BLaER1 treated with 17β-estradiol and CSF1 and Interleukin-3, amounts not matched to agents 10 nM and 100 nM (cell line): Measurements from ENCODE around the gene CYP51A1.
"Not testable (repeated sequence)": the region's sequence is repeated elsewhere in the genome, so short reads cannot be mapped to it uniquely, and the experiment has no call there.

Experiments used
- H3K27ac ChIP-seq, 11 experiments: shearing (Covaris generic); formaldehyde crosslinking; 2 replicates each; pipeline ENCODE4 v1.8.1; 2022
- H3K27me3 ChIP-seq, 11 experiments: shearing (Covaris generic); formaldehyde crosslinking; 2 replicates each; pipeline ENCODE4 v1.8.1; 2022
- H3K36me3 ChIP-seq, 11 experiments: shearing (Covaris generic); formaldehyde crosslinking; 2 replicates each; pipeline ENCODE4 v1.8.1; 2022
- H3K4me1 ChIP-seq, 10 experiments: shearing (Covaris generic); formaldehyde crosslinking; 2 replicates each; pipeline ENCODE4 v1.8.1; 2022
- H3K4me2 ChIP-seq, 11 experiments: shearing (Covaris generic); formaldehyde crosslinking; 2 replicates each; pipeline ENCODE4 v1.8.1; 2022
- H3K4me3 ChIP-seq, 10 experiments: shearing (Covaris generic); formaldehyde crosslinking; 2 replicates each; pipeline ENCODE4 v1.8.1; 2022
- H3K9ac ChIP-seq, 11 experiments: shearing (Covaris generic); formaldehyde crosslinking; 2 replicates each; pipeline ENCODE4 v1.8.1; 2022
- H3K9me3 ChIP-seq, 11 experiments: shearing (Covaris generic); formaldehyde crosslinking; replicated peaks in 1 of 11; 2 replicates each; pipeline ENCODE4 v1.8.1; 2022
- H4K20me1 ChIP-seq, 11 experiments: shearing (Covaris generic); formaldehyde crosslinking; 2 replicates each; pipeline ENCODE4 v1.8.1; 2022
- Cebpa-rat ChIP-seq, 11 experiments: shearing (Covaris generic); IDR thresholded peaks; 2 replicates each; pipeline ENCODE4 v1.8.1; 2022

The CYP51A1 gene

DNA sequence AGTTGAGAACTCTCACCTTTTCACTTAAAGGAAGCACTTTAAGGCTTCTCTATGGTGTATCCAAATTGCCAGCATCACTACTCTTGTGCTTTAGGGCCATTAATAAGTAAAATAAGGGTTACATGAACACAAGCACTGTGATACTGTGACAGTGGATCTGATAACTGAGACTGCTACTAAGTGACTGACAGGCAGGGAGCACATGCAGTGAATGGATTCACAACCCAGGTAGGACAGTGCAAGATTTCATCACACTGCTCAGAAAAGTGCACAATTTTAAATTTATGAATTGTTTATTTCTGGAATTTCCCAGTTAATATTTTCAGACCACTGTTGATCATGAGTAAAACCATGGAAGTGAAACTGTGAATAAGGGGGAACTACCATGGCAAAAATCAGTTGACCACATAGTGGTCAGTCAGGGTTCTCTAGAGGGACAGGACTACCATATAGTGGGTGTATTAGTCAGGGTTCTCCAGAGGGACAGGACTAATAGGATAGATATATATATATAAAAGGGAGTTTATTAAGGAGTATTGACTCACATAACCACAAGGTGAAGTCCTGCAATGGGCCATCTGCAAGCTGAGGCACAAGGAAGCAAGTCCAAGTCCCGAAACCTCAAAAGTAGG is 20.9 kb upstream of the CYP51A1 start:
- H3K4me2 ChIP-seq = peak overlapping the region in 2 of 11 experiments; percentile 28 to 53; a peak in 3 of 22 replicates
- H3K36me3 ChIP-seq = no peaks in the 10 kb centered on the region
- no peak for TF ChIP-seq Cebpa-rat (IDR thresholded peaks at IDR 0.05)
- no peak overlapping the region for H3K4me3 ChIP-seq
- H3K27ac ChIP-seq = no peak overlapping the region
- H3K27me3 ChIP-seq = no peaks in the 10 kb centered on the region
- H3K9ac ChIP-seq = no peak overlapping the region
- H3K4me1 ChIP-seq = peaks cover 0 to 13% (median 0%) of the 10 kb centered on the region in 10 experiments; a peak in 4 of 20 replicates
- H3K9me3 ChIP-seq = no peaks in the 10 kb centered on the region
- no peaks in the 10 kb centered on the region for H4K20me1 ChIP-seq

- no peak overlapping the region for H3K27ac ChIP-seq
- no peak for TF ChIP-seq Cebpa-rat (IDR thresholded peaks at IDR 0.05)
These were observed 16.3 kb upstream of the CYP51A1 start for GRCh38 chr7:92150450-92151017.

DNA sequence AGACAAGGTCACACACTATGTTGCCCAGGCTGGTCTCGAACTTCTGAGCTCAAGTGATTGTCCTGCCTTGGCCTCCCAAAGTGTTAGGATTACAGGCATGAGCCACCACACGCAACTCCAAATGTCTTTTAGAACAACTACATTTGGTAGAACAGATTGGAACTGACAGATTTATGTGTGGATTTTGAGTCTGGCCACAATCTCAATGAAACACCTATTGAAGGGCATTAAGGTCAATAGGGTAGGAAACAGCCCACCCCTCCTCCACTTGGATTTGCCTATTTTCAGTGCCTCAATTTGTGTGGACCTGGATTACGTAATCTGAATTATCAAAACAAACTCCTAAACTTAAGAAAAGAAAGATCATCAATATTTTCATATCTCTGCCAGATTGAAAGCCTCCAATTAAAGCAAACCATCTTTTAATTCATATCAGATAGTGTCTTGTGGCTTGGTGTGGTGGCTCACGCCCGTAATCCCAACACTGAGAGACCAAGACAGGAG is 15.5 kb upstream of the CYP51A1 start:
- H4K20me1 ChIP-seq = no peaks in the 10 kb centered on the region
- H3K4me2 ChIP-seq = no peak overlapping the region
- no peak overlapping the region for H3K4me3 ChIP-seq
- H3K36me3 ChIP-seq = no peaks in the 10 kb centered on the region
- no peaks in the 10 kb centered on the region for H3K27me3 ChIP-seq
- no peak overlapping the region for H3K9ac ChIP-seq
- TF ChIP-seq Cebpa-rat (IDR thresholded peaks at IDR 0.05) = peak in 3 of 11 experiments; percentile 22 to 60 (median 38); a peak in 2 of 22 replicates
- no peak overlapping the region for H3K27ac ChIP-seq
- H3K4me1 ChIP-seq = peaks cover 0 to 1% (median 0%) of the 10 kb centered on the region in 10 experiments; a peak in 1 of 20 replicates
- no peaks in the 10 kb centered on the region for H3K9me3 ChIP-seq

More at GRCh38 chr7:92150450-92151017, 16.3 kb upstream of the CYP51A1 start:
- Histone ChIP-seq H3K4me1 (peaks cover 0 to 9% (median 0%) of the 10 kb centered on the region in 10 experiments; a peak in 4 of 20 replicates), H3K4me3 (no peak overlapping the region), H3K9ac (no peak overlapping the region), H3K4me2 (no peak overlapping the region), H3K27me3 (no peaks in the 10 kb centered on the region), H3K9me3 (no peaks in the 10 kb centered on the region), H4K20me1 (no peaks in the 10 kb centered on the region), H3K36me3 (no peaks in the 10 kb centered on the region)

- not testable (repeated sequence) for H3K27ac ChIP-seq, H3K9ac ChIP-seq, H4K20me1 ChIP-seq, H3K27me3 ChIP-seq, H3K4me3 ChIP-seq, H3K4me2 ChIP-seq, H3K36me3 ChIP-seq, H3K4me1 ChIP-seq
- H3K9me3 ChIP-seq = peaks cover 0 to 39% (median 9%) of the 10 kb centered on the region in 11 experiments; a peak in 16 of 22 replicates
These were observed 9.1 kb upstream of the CYP51A1 start for GRCh38 chr7:92143192-92143880.

DNA sequence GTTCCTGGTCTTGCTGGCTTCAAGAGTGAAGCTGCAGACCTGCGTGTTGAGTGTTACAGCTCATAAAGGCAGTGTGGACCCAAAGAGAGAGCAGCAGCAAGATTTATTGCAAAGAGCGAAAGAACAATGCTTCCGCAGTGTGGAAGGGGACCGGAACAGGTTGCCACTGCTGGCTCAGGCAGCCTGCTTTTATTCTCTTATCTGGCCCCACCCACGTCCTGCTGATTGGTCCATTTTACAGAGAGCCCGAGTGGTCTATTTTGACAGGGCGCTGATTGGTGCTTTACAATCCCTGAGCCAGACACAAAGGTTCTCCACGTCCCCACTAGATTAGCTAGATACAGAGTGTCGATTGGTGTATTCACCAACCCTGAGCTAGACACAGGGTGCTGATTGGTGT is 8.5 kb upstream of the CYP51A1 start:
- H3K27me3 ChIP-seq, H3K27ac ChIP-seq, H3K4me1 ChIP-seq, H3K36me3 ChIP-seq, H3K4me2 ChIP-seq, H3K9ac ChIP-seq, H4K20me1 ChIP-seq, H3K4me3 ChIP-seq: not testable (repeated sequence)
- peaks cover 0 to 39% (median 9%) of the 10 kb centered on the region in 11 experiments; a peak in 16 of 22 replicates for H3K9me3 ChIP-seq

DNA sequence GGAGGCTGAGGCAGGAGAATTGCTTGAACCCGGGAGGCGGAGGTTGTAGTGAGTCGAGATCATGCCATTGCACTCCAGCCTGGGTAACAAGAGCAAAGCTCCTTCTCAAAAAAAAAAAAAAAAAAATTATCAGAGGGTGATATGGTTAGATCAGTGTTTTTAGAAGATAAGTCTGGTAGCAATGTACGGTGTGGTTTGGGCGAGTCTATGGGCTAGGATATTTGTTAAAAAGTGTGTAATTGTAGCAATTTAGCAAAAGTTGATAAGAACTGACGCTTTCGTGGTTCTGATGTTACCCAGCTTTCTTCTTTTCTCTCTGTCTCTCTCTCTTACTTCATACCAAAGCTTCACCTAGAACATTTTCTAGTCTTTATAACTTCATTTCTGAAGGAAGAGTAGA is 6.9 kb upstream of the CYP51A1 start:
- H3K4me2 ChIP-seq = no peak overlapping the region

GRCh38 chr7:92137557-92137956 is 3.3 kb upstream of the CYP51A1 start:
- Histone ChIP-seq H3K27ac (no peak overlapping the region), H3K4me1 (peaks cover 10 to 23% (median 16%) of the 10 kb centered on the region in 10 experiments; a peak in 19 of 20 replicates), H3K9me3 (peaks cover 0 to 28% (median 6%) of the 10 kb centered on the region in 11 experiments; a peak in 14 of 22 replicates), H4K20me1 (peaks cover 0 to 9% (median 0%) of the 10 kb centered on the region in 11 experiments; a peak in 7 of 22 replicates), H3K4me3 (no peak overlapping the region), H3K36me3 (no peaks in the 10 kb centered on the region), H3K27me3 (no peaks in the 10 kb centered on the region), H3K9ac (no peak overlapping the region), H3K4me2 (no peak overlapping the region)
- no peak for TF ChIP-seq Cebpa-rat (IDR thresholded peaks at IDR 0.05)

More for the DNA sequence above, 6.9 kb upstream of the CYP51A1 start:
- no peaks in the 10 kb centered on the region for H3K27me3 ChIP-seq
- H3K27ac ChIP-seq = no peak overlapping the region
- no peaks in the 10 kb centered on the region for H4K20me1 ChIP-seq
- H3K9me3 ChIP-seq = peaks cover 0 to 39% (median 9%) of the 10 kb centered on the region in 11 experiments; a peak in 16 of 22 replicates
- H3K4me1 ChIP-seq = no peaks in the 10 kb centered on the region
- no peaks in the 10 kb centered on the region for H3K36me3 ChIP-seq
- TF ChIP-seq Cebpa-rat (IDR thresholded peaks at IDR 0.05) = no peak
- H3K9ac ChIP-seq = no peak overlapping the region
- H3K4me3 ChIP-seq = no peak overlapping the region

GRCh38 chr7:92135052-92135889 is 994 bp upstream of the CYP51A1 start:
- H3K27me3 ChIP-seq = no peaks in the 10 kb centered on the region
- peaks cover 0 to 17% (median 5%) of the 10 kb centered on the region in 11 experiments; a peak in 14 of 22 replicates for H3K9me3 ChIP-seq
- no peak for TF ChIP-seq Cebpa-rat (IDR thresholded peaks at IDR 0.05)
- H3K27ac ChIP-seq = peak overlapping the region; percentile 85 to 95 (median 92)
- peak overlapping the region; percentile 82 to 95 (median 89) for H3K9ac ChIP-seq
- H3K4me1 ChIP-seq = peaks cover 22 to 35% (median 26%) of the 10 kb centered on the region in 10 experiments
- peaks cover 0 to 15% (median 11%) of the 10 kb centered on the region in 11 experiments; a peak in 19 of 22 replicates for H3K36me3 ChIP-seq
- H3K4me3 ChIP-seq = peak overlapping the region; percentile 74 to 95 (median 91)
- peaks cover 0 to 21% (median 0%) of the 10 kb centered on the region in 11 experiments; a peak in 7 of 22 replicates for H4K20me1 ChIP-seq
- H3K4me2 ChIP-seq = peak overlapping the region; percentile 71 to 89 (median 79)
